GM21360 (cell line): ENCODE measurements around the gene FGFR2.
"Not testable (repeated sequence)": the region's sequence is repeated elsewhere in the genome, so short reads cannot be mapped to it uniquely, and the experiment has no call there.

Experiments used
- ATAC-seq: cut with Tn5 transposase; IDR thresholded peaks from one replicate; pipeline ENCODE4 v1.9.1; 2021; ENCODE audit warnings: mild to moderate bottlenecking, moderate library complexity; ENCODE audit not compliant: unreplicated experiment

The FGFR2 gene

DNA sequence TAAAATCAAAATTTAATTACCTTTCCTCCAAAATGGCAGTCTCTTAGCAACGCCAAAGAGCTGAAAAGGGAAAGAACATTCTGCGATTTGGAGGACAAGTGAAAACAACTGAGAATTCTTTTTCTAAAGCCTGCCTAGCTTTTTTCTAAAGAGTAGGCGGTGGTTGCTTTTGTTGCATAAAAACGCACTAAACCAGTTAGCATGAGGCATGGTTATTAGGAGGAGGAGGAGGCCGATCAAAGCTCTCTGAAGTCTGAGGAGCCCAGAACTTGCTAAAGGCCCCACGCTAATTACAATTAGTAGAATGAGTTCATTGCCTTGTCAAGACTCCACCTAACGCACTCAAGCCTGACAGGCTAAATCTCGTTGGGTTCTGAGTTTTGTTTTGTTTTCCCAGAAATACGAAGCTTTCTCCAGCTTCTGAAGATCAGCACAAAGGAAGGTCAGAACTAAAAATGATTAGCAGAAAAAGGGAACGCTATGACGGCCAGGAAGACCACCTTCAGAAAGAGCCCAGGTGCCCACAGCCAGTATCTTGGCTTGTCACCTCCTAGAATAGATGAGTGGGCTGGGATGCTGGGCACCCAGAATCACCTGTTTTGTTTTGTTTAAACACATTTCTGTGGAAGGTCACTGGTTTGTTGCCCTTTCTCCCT is 72.0 kb downstream of the FGFR2 start:
- ATAC-seq: no peak

DNA sequence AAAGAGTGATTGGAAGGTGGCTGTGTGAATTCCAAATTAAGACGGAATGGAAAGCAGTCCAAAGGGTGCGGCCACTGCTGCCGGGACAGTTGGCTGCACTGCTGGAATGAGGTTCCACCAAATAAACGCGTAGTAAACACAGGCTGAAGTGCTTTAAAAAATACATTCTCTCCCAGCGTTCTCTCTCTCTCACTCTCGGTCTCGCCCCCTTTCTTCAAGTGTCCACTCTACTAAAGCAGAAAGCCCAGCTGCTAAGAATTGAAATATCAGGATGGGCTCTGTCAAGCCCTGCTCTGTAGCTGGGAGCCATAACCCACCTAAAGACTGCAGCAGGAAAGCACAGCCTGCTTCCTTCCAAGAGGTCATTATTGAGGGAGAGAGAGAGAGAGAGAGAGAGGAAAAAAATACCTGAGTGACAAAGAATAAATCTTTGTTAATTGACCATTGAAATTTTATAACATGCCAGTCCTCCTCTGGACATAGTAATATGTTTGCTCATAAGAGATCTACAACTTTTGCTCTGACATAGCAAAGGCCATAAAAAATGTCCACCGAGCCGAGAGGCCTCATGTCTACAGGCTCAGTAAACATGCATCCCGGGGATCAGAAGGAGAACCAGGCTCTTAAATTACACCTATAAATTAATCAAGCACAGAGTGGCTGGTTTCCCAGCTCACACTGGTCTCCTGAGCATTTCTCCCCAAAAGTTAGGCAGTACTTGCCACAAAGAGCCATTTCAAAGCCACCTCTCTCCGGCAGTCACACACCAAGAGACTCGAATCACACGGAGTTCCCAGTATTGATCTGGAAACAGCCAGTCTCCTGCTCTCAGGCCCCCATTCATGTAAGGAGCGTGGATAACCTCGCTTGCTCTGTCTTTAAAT is 72.8 kb downstream of the FGFR2 start:
- ATAC-seq: no peak

DNA sequence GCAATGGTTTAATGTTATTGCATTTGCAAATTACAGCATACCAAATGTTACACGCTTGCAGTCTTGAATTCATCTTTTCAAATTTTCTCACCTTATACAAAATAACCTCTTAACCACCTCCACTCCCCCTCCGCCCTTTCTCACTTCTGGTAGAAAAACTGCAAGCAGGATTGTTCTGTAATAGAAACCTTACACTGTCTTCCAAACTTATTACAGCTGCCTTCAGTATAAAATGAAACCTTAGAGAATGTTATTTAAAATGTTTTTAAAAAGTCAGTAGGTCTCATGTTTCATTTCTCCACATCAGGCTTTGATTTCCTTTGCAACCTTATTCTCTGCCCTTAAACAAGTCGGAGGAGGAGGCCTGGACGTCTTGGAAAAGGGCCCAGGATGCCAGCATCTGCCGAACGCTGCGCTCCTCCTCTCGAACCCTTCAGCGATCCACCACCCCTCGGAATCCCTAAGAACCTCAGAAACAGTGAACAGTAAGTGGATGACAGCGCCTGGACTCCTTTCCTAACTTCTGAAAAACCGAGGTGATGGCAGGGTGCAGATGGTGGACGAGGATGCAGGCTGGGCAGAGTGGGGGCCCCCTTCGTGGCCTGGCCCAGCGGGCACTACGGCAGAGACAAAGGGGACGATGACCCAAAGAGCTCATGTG is 74.0 kb downstream of the FGFR2 start:
- ATAC-seq: no peak

DNA sequence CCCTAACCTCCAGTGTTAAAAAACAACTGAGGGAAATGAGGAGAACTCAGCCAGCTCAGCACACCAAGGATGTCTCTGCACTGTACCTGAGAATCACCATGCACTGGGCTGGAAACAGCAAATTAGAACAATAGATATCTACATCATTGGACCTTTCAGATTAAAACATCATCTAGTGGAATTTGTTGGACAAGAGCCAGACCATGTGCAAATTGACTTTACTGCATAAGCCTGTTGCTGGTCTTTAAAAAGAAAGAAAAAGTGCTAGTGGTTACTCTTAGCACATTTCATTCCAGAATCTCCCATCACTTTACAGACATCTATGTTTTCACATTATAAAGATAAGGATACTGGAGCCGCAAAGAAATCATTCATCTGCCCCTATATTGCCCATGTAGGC is 75.4 kb downstream of the FGFR2 start:
- no peak for ATAC-seq

DNA sequence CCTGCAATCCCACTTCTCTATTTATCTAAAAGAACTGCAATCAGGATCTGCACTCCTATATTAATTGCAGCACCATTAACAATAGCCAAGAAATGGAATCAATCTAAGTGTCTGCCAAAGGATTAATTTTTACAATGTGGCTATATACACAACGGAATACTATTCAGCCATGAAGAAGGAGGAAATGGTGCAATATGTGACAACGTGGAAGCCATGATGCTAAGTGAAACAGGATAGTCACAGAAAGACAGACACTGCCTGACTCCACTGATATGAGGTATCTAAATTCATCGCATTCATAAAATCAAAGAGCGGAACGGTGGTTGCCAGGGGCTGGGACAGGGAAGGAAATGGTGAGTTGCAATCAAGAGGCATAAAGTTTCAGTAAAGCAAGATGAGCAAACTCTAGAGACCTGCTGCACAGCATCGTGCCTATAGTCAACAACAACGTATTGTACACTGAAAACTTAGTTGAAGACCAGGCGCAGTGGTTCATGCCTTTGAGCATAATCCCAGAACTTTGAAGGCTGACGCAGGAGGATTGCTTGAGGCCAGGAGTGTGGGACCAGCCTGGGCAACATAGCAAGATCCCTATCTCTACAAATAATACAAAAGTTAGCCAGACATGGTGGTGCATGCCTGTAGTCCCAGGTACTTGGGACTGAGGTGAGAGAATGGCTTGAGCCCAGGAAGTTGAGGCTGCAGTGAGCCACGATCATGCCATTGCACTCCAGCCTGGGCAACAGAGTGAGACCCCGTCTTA is 76.3 kb downstream of the FGFR2 start:
- no peak for ATAC-seq

DNA sequence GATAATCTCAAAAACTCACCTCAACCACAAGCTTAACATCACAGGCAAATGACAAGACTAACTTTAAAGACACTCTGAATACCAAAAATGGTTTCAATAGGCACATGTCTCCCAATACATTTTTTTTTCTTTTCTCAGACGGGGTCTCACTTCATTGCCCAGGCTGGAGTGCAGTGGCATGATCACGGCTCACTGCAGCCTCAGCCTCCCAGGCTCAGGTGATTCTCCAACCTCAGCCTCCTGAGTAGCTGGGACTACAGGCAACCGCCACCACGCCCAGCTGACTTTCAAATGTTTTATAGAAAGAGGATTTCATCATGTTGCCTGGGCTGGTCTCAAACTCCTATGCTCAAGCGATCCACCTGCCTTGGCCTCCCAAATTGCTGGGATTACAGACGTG is 77.7 kb downstream of the FGFR2 start:
- ATAC-seq: not testable (repeated sequence)

DNA sequence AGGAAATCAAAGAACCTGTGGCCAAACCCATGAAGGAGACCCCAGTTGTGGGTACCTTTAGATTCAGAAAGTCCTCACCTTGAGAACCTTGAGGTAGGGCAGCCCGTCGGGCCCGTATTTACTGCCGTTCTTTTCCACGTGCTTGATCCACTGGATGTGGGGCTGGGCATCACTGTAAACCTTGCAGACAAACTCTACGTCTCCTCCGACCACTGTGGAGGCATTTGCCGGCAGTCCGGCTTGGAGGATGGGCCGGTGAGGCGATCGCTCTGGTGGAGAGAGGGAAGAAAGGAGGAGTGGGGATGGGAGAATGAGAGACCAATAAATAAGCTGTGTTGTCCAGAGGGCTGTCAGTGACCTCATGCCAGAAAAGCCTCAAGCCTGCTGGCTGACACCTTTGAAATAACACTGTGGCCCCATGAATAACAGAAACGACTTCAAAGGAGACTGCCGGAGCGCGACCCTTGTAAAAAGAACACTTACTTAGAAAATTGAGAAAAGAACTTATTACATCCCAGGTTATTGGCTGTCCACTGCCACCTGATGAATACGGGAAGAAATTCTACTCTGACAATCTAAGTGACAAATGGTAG is 78.2 kb downstream of the FGFR2 start:
- ATAC-seq: no peak

DNA sequence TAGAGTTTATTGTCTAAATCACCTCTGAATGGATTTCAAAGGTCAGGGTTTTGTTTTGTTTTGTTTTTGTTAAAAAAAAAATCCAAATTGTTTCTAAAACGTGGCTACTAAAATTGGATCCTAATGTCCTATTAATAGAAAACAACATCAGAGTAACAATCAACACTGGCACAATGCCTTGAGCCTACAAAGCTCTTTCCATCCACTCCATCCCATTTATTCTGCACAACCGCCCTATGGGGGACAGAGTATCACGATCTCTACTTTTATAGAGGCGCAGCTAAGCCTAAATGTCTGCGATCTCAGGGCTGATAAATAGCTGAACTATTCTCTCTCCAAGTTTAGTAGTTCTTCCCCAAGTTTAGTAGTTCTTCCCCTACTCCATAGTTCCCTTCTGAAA is 78.8 kb downstream of the FGFR2 start:
- no peak for ATAC-seq

DNA sequence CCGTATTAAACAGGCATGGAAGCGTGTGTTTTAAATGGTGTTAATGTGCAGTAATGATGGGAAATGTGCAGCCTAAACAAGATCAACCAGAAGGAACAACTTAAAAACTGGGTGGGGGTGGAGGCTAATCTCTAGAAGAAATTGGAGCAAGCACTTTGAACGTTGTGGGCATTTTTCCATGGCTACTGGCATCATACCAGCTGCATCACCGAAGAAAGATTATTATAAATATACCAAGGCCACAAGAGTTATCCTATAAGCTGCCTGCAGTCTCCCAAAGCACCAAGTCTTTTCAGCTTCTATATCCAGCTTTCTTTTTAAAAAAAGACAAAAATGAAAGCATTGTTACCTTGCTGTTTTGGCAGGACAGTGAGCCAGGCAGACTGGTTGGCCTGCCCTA is 79.9 kb downstream of the FGFR2 start:
- no peak for ATAC-seq

DNA sequence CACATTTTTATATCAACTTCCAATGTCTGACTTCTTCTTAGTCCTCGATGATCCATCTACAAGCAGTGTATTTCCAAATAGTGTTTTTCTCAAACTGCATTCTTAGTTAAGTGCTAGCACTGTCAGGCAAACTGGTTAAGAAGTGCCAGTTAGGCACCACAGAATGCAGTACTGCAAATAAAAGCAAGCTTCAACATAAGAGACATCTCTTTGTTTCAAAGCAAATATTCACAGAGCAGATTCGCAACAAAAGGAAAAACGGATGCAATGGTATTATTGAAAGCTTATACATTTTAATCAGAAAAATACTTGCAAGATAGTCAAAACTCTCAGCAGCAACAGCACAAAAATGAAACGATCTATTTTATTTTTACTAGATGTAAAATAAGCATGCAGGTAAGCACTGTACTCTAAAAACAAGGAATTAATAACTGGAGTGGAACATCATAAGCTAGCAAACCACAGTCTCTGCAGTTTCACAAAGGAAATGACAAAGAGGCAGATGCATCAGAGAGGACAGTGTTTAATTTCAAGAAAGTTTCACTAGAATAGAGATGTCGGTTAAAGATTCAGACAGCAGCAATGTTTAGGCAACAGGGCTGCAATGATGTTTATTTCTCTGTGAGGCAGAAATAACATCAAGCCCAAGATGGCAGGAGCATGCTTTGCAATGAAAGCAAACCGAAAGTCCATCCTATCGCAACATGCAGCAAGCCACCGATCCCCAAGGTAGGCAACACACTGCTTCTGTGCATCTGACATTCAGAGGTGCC is 82.0 kb downstream of the FGFR2 start:
- ATAC-seq: no peak

DNA sequence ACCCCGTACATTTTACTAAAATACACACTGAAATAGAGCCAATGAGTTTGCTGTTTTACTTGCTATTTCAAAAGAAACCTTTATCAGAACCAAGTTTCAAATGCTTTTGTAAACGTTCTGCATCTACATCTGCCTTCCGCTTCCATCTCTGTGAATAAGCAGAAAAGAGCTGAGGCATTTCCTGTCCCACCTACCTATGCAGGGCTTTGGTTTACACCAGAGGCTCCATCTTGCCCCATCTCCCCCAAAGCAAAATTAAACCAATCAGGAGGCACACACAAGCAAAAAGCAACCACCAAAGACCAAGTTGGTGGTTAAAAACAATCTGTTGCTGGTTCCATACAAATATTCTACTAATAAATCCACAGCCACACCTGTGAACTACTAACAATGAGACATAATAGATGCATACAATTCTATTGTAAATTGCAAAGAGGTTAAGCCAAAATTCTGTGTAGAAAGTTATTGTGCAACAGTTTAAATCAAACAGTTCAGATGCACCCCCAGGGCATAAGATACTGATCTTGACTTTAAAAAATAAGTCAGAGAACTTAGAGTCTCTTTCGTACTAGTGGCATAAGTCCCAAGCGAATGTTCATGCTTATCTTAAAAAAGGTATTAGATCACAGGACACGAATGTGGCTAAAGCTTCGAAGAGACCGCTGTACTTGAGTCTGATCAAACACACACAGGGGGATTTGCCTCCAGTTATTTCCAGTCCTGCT is 83.9 kb downstream of the FGFR2 start:
- no peak for ATAC-seq

DNA sequence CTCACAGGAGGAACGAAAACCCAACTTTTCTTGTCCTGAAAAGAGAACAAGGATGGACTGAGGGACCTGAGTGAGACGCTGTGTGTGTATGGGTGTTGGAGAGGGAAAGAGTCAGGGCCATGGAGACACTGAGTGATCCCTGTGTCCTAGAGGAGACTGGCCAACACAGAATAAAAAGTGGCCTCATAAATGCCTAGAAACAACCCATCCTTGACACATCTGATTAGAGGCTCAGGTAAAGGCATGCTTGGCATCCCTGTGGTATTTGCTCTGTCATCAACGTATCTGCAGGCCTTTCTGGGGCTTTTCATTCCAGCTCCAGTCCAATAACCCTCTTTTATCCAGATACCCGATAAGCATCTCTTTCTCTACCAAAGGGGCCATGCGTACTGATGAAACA is 86.3 kb downstream of the FGFR2 start:
- ATAC-seq: no peak

DNA sequence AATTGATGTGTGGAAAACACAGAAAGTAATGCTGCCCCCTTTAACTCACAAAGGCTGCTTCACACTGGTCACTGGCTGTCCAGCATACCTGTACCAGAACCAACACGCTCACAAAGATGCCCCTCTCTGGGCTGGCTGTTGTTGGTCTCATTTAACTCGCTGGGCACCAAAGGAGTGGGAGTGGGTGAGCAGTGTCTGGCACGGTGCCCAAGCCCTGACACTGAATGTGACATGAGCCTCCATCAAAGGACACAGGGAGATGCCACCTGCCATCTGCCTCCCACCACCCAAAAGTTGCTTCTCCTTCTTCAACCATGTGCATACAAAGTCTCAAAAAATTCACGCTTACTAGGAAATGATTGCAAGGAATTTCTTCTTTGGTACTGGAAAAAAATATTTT is 86.8 kb downstream of the FGFR2 start:
- no peak for ATAC-seq

DNA sequence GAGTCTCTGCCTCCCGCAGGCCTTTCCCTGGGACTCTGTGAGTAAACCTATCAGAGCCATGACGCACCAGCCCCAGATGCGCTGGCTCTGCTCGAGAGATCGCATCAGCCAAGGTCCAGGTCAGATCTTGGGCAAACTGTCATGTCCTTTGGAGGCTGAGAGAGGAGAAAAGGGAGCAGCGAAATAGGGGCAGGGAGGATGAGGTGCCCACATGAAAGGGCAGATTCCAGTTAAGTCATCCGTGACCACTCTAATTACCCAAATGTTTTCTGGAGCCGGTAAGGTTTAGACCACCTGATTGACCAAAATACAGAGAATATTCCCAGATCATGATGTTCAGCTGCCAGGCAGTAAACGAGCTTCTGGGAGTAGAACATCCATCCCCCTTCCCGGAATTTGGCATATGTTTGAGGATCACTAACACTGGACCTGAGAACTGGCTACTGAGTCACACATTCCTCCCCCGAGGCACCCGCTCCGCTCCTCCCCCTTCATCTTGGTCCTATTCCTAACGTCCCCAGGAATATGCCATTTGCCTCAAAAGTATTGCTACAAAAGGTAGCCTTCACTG is 88.0 kb downstream of the FGFR2 start:
- ATAC-seq: no peak

DNA sequence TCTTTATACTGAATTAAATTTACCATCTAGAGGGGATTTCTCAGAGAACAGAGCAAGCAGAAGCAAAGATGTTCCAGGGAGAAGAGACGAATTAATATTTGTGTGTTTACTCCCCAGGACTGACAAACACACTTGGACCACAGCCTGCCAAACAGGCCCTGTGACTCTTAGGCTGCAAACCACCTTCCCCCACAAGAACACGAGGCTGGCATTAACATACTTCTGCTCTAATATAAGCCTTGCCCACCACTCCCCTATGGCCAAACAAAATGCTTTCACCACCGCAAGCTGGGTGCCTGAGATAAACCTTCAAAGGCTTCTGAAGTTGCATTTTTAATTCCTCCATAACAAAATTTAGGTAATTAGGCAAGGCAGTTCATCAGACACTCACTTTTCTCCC is 88.4 kb downstream of the FGFR2 start:
- ATAC-seq: no peak

DNA sequence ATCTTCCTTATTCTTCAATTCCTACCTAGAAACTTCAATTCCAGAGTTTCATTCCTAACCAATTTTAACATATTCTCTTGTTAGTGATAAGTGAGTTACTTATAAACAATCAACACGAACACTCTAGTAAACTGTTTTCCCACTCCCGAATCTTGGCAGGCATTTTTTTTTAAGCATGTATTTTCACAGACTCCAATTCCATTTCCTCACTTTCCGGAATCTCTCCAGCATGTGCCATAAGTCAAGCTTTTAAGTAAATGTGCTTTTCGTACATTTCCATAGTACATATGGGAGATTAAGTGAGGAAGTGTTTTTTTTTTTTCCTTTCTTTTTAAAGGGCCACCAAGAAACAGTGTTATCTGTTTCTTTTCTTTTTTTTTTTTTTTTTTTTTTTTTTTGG is 89.1 kb downstream of the FGFR2 start:
- no peak for ATAC-seq

DNA sequence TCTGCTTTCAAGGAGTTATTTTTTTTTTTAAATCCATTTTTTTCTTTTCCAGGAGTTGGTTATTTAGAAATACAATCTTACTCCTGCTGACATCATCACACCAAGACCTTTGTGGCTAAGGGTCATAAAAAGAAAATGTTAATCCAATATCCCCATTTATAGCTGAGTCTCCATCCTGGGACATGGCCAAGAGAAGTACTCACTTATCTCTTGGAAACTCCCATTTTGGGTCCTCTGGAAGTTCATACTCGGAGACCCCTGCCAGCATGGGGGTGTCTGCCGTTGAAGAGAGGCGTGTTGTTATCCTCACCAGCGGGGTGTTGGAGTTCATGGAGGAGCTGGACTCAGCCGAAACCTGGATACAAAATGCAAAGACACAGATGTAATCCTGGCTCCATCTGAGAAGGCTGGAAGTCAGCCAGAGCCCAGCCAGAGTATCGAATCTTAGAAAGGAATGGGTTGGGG is 94.6 kb downstream of the FGFR2 start:
- no peak for ATAC-seq

DNA sequence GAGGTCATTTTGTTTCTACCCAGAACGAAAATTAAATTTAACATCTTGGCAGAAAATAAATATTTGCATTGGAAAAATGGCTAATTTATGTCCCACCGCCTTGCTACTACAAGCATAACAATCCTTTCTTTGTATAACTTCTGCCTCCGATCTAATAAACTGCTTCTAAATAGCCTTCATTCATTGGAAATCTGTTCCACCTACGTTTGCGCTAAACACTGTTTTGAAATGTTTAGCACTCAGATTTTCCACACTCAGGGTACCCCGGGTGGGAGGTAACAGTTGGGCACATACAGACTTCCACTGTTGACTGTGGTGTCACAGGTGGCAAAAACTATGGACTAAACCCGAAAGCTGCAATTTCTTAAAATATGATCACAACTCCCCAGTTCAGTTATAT is 96.4 kb downstream of the FGFR2 start:
- no peak for ATAC-seq
